ENCODE results near the gene YY1.

- no peak for TF ChIP-seq POLR2A (IDR thresholded peaks at IDR 0.05)
- no peak for TF ChIP-seq CTCF (IDR thresholded peaks at IDR 0.05)
Measured at GRCh38 chr14:100283984-100284881, 45.3 kb downstream of the YY1 start.

Measured in right lobe of liver (tissue), 4 donors.